ENCODE data around the gene NPAS2. TPM values are rescaled to one million over a fixed set of nuclear protein-coding genes. Genes with fewer than 3 reads are reported as not detected.
A peak's percentile ranks its signal among the peaks of the same experiment; 100 is the strongest.

The NPAS2 gene, protein sequence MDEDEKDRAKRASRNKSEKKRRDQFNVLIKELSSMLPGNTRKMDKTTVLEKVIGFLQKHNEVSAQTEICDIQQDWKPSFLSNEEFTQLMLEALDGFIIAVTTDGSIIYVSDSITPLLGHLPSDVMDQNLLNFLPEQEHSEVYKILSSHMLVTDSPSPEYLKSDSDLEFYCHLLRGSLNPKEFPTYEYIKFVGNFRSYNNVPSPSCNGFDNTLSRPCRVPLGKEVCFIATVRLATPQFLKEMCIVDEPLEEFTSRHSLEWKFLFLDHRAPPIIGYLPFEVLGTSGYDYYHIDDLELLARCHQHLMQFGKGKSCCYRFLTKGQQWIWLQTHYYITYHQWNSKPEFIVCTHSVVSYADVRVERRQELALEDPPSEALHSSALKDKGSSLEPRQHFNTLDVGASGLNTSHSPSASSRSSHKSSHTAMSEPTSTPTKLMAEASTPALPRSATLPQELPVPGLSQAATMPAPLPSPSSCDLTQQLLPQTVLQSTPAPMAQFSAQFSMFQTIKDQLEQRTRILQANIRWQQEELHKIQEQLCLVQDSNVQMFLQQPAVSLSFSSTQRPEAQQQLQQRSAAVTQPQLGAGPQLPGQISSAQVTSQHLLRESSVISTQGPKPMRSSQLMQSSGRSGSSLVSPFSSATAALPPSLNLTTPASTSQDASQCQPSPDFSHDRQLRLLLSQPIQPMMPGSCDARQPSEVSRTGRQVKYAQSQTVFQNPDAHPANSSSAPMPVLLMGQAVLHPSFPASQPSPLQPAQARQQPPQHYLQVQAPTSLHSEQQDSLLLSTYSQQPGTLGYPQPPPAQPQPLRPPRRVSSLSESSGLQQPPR
- total RNA-seq, result 10 to 100 TPM in 1 of 2 donors, 1 to 10 TPM in 1; 3.9 to 11.4 TPM

DNA sequence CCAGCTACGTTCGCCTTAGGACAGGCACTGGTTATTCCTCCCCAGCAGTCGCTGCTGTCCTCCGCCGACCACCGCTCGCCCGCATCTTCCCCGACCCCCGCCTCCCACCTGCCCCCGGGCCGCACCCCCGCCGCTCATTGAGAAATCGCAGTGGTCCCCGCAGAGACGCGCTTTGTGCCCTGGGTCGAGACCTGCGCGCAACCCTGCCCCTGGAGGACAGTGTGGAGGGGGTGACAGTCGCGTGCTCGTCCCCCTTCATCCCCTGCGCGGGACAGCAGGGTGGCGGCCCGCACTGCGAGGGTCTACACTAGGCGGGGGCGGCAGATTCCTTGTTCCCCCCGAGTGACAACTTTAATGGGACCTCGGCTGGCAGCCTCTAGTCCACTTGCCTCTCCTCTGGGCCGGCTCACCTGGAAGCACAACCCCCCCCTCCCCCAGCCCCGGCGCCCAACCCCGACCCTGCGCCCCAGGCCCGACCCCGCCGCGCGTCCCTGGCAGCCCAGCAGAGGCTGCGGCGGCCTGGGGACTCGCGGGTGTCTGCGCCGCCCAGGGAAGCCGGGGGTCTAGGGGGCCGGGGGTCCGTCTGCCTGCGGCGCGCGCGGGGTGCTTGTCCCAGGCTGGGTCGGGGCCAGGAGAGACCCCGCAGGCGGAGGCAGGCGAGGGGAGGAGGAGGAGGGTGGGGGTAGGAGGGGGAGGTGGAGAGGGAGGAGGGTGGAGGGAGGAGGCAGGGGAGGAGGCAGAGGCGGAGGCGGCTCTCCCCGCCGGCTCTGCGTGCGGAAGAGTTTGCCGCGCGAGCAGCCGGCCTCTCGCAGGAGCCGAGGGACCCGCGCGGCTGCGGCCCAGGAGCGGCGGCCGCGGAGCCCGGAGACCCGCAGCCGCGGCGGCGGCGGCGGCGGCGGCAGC, at the start of gene NPAS2:
Gene NPAS2, plus strand, starts transcription at position 770 of the 903 bp plus-strand sequence. CDS start 84,616 bp downstream, outside the sequence.
- no peaks in the 10 kb centered on the region for H3K9me3 Mint-ChIP-seq
- peaks cover 3% of the 10 kb centered on the region for H3K4me1 Mint-ChIP-seq
- peak; percentile 52 for ATAC-seq (replicated peaks)
- peak within 1 kb of the TSS; percentile 90 for H3K27ac Mint-ChIP-seq
- H3K36me3 Mint-ChIP-seq (ENCODE audit: low read depth), result peaks cover 32% of the 10 kb centered on the region
- peak within 1 kb of the TSS; percentile 86 for H3K4me3 Mint-ChIP-seq
- peaks cover 26% of the 10 kb centered on the region for H3K27me3 Mint-ChIP-seq

DNA sequence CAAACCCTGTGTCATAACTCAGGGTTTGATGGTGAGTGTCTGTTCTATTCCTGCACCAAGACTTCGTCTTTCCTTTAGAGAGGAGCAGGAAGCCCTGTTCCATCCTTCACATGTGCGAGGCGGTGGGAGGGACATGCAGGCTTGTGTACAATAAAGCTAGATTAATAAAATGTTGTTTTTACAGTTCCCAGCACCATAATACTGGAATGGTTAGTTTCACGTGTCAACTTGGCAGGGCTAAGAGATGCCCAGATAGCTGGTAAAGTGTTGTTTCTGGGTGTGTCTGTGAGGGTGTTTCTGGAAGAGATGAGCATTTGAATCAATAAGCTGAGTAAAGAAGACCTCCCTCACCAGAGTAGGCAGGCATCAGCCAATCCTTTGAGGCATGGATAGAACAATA, 48.8 kb upstream of the NPAS2 start:
- H3K27ac Mint-ChIP-seq, result no peak overlapping the region
- no peaks in the 10 kb centered on the region for H3K36me3 Mint-ChIP-seq (ENCODE audit: low read depth)
- H3K4me3 Mint-ChIP-seq, result no peak overlapping the region
- no peaks in the 10 kb centered on the region for H3K4me1 Mint-ChIP-seq
- ATAC-seq (replicated peaks), result no peak
- no peaks in the 10 kb centered on the region for H3K9me3 Mint-ChIP-seq
- H3K27me3 Mint-ChIP-seq, result peaks cover 13% of the 10 kb centered on the region

DNA sequence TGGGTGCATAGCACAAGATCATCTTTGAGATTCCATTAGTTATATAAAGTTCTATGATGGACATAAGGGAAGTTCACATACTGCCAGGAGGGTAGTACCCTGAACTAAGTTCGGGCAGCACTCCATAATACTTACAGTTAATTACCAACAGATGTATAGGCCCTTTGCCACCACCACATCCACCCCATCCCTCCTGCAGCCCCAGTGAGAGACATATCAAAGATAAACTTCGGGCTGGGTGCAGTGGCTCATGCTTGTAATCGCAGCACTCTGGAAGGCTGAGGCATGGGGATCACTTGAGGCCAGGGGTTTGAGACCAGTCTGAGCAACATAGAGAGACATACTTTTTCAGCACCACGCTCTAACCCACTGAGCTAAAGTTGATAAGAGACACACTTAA, 46.4 kb upstream of the NPAS2 start:
- Mint-ChIP-seq H3K27ac (no peak overlapping the region), H3K4me3 (no peak overlapping the region), H3K4me1 (no peaks in the 10 kb centered on the region), H3K9me3 (no peaks in the 10 kb centered on the region), H3K36me3 (ENCODE audit: low read depth) (no peaks in the 10 kb centered on the region), H3K27me3 (peaks cover 7% of the 10 kb centered on the region)
- no peak for ATAC-seq (replicated peaks)

- Mint-ChIP-seq H3K27me3 (peaks cover 7% of the 10 kb centered on the region), H3K4me1 (no peaks in the 10 kb centered on the region), H3K27ac (no peak overlapping the region), H3K4me3 (no peak overlapping the region), H3K9me3 (no peaks in the 10 kb centered on the region), H3K36me3 (ENCODE audit: low read depth) (no peaks in the 10 kb centered on the region)
- ATAC-seq (replicated peaks), result no peak
Observed at GRCh38 chr2:100776445-100776844, 43.5 kb upstream of the NPAS2 start.

DNA sequence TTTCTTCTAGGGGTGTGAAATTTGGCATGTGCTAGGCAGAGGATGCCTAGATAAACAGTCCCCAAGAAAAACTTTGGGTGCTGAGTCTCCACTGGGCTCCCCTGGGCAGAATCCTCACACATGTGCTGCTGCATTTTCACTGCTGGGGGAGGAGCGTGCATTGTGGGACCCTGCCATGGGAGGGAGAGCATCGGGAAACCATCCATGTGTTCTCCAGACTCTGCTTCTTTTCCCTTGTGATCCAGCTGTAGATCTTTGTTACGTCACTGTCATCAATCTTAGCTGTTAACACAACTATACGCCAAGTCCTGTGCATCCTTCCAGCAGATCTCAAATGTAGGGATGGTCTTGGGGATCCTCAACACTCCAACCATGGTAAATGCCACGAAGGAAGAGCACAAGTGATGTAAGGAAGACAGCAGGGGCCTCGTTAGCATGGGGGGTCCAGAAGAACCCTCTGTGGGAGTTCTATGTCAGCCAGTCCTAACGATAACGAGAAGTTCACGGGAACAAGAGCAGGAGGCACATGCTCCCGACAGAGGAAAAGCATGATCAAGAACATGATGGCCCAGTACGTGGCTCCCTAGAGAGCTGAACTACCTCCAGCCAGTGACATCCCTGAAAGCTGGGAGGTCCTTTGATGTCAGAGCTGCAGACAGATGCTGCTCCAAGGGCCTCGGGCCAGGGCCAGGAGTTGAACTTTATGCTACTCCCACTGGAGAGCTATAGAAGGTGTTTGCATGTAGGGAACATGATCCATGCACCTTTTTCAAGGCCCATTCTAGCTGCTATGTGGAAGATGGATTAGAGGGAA, 41.1 kb upstream of the NPAS2 start:
- no peak for ATAC-seq (replicated peaks)
- no peaks in the 10 kb centered on the region for H3K4me1 Mint-ChIP-seq
- peaks cover 3% of the 10 kb centered on the region for H3K27me3 Mint-ChIP-seq
- H3K4me3 Mint-ChIP-seq, result no peak overlapping the region
- H3K27ac Mint-ChIP-seq, result no peak overlapping the region
- no peaks in the 10 kb centered on the region for H3K36me3 Mint-ChIP-seq (ENCODE audit: low read depth)
- no peaks in the 10 kb centered on the region for H3K9me3 Mint-ChIP-seq

DNA sequence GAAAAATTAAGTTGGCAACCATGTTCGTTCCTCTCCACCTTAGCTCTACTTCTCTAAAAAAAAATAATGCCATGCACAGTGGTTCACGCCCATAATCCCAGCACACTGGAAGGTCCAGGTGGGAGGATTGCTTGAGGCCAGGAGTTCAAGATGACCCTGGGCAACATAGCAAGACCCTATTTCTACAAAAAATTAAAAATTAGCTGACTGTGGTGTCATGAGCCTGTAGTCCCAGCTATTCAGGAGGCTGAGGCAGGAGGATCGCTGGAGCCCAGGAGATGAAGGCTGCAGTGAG, 40.1 kb upstream of the NPAS2 start:
- Mint-ChIP-seq H3K27me3 (no peaks in the 10 kb centered on the region), H3K4me3 (no peak overlapping the region), H3K27ac (no peak overlapping the region), H3K36me3 (ENCODE audit: low read depth) (no peaks in the 10 kb centered on the region), H3K9me3 (no peaks in the 10 kb centered on the region), H3K4me1 (no peaks in the 10 kb centered on the region)
- ATAC-seq (replicated peaks), result no peak

GRCh38 chr2:100780203-100781008, 39.5 kb upstream of the NPAS2 start:
- Mint-ChIP-seq H3K4me1 (no peaks in the 10 kb centered on the region), H3K27ac (no peak overlapping the region), H3K4me3 (no peak overlapping the region), H3K27me3 (no peaks in the 10 kb centered on the region), H3K36me3 (ENCODE audit: low read depth) (no peaks in the 10 kb centered on the region), H3K9me3 (no peaks in the 10 kb centered on the region)
- no peak for ATAC-seq (replicated peaks)

GRCh38 chr2:100781009-100781325, 39.0 kb upstream of the NPAS2 start:
- Mint-ChIP-seq H3K4me3 (no peak overlapping the region), H3K27me3 (no peaks in the 10 kb centered on the region), H3K27ac (no peak overlapping the region), H3K36me3 (ENCODE audit: low read depth) (no peaks in the 10 kb centered on the region), H3K9me3 (no peaks in the 10 kb centered on the region), H3K4me1 (no peaks in the 10 kb centered on the region)
- ATAC-seq (replicated peaks), result no peak

DNA sequence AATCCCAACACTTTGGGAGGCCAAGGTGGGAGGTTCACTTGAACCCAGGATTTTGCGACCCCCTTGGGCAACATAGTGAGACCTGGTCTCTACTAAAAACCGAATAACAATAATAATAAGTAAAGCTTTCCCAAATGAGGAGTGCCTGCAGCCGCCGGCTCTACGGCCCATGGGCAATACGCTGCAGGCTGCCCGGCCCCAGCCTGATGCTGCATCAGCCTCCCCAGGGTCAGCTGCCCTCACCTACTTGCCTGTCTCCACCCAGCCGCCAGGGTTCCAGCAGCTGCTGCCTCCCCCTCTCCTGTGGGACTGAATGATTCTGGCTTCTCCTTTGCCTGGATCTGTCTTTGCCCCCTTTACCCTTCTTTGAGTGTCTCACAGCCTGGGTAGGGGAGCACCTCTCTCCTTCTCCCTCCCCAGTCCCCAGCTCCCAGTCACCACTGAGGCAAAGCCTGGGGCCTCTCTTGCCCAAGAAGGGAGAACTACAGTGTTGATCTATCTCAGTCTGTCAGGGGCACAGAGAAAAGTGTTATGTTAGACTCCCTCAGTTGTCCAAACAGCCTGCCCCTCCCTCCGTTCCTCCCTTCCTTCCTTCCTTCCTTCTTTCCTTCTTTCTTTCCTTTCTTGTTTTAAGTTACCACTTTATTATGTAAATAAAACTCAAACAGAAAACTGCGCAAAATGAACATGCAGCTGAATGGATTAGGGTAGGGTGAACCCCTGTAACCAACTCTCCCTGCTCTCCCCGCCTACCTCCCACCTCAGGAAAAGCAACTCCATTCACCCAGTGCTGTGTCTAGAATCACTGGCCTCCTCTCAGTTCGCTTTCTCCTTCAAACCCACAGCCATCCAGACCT, 38.2 kb upstream of the NPAS2 start:
- Mint-ChIP-seq H3K27me3 (no peaks in the 10 kb centered on the region), H3K27ac (no peak overlapping the region), H3K9me3 (no peaks in the 10 kb centered on the region), H3K4me3 (no peak overlapping the region), H3K4me1 (no peaks in the 10 kb centered on the region), H3K36me3 (ENCODE audit: low read depth) (no peaks in the 10 kb centered on the region)
- ATAC-seq (replicated peaks), result no peak

- no peaks in the 10 kb centered on the region for H3K9me3 Mint-ChIP-seq
- H3K27ac Mint-ChIP-seq, result no peak overlapping the region
- H3K4me1 Mint-ChIP-seq, result no peaks in the 10 kb centered on the region
- ATAC-seq (replicated peaks), result no peak
- H3K27me3 Mint-ChIP-seq, result no peaks in the 10 kb centered on the region
- H3K36me3 Mint-ChIP-seq (ENCODE audit: low read depth), result no peaks in the 10 kb centered on the region
- H3K4me3 Mint-ChIP-seq, result no peak overlapping the region
Observed at GRCh38 chr2:100782380-100782878, 37.5 kb upstream of the NPAS2 start.

DNA sequence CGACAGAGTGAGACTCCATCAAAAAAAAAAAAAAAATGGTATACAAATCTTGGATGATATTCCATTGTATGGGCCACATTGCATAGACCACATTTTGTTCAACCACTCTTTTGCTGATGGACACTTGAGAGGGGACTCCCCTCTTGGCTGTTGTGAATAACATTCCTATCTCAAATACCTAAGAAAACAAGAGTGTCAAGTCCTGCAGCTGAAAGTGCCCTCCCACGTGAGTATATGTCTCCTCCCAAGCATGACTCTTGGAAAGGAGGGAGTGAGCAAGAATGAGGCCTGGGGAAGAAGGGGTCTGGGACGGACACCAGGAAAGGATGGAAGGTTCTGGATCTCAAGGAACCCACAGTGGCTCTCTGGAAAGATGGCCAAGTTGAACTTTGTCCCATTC, 36.0 kb upstream of the NPAS2 start:
- Mint-ChIP-seq H3K36me3 (ENCODE audit: low read depth) (no peaks in the 10 kb centered on the region), H3K4me3 (no peak overlapping the region), H3K4me1 (no peaks in the 10 kb centered on the region), H3K27me3 (no peaks in the 10 kb centered on the region), H3K9me3 (peaks cover 3% of the 10 kb centered on the region), H3K27ac (no peak overlapping the region)
- ATAC-seq (replicated peaks), result no peak

DNA sequence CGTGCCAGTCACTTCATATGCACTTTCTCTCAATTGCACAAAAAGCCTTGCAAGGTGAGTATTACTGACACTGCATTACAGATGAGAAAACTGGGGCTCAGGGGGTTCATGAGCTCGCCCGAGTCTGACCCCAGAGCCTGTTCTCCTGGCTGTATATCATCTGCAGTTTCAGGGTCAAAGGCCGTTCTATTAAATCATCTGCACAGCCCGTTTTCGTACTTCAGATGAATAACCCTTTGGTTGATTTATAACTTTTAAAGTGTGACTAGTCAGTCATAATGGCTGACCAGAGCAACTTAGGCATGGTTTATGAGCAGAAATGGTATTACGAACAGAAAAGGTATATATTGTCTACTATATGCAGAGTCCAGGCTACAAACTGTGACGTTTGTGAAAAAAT, 35.3 kb upstream of the NPAS2 start:
- H3K27me3 Mint-ChIP-seq, result no peaks in the 10 kb centered on the region
- H3K36me3 Mint-ChIP-seq (ENCODE audit: low read depth), result no peaks in the 10 kb centered on the region
- H3K4me1 Mint-ChIP-seq, result no peaks in the 10 kb centered on the region
- H3K27ac Mint-ChIP-seq, result no peak overlapping the region
- no peak for ATAC-seq (replicated peaks)
- H3K9me3 Mint-ChIP-seq, result peaks cover 3% of the 10 kb centered on the region
- no peak overlapping the region for H3K4me3 Mint-ChIP-seq

Measured in activated T-helper 17 cell treated with anti-CD3 and anti-CD28 coated beads, Interleukin-2, amount 50 U/mL, for 72 hours (primary cell).